ENCODE data around the gene TMEM119.
"Not testable (repeated sequence)": the region's sequence is repeated elsewhere in the genome, so short reads cannot be mapped to it uniquely, and the experiment has no call there.

The TMEM119 gene

GRCh38 chr12:108637222-108637971 lies 39.5 kb upstream of the TMEM119 start:
- no peak overlapping the region for H3K27ac ChIP-seq
- TF ChIP-seq CTCF (conservative IDR thresholded peaks at IDR 0.05) (no peak), ZFX (IDR thresholded peaks at IDR 0.05) (no peak)

- no peak overlapping the region for H3K27ac ChIP-seq
- TF ChIP-seq CTCF (conservative IDR thresholded peaks at IDR 0.05): no peak
- TF ChIP-seq ZFX (IDR thresholded peaks at IDR 0.05): no peak
Observed at GRCh38 chr12:108635997-108636808, 38.3 kb upstream of the TMEM119 start.

GRCh38 chr12:108635201-108635996 lies 37.5 kb upstream of the TMEM119 start:
- no peak for TF ChIP-seq ZFX (IDR thresholded peaks at IDR 0.05)
- TF ChIP-seq CTCF (conservative IDR thresholded peaks at IDR 0.05): no peak
- H3K27ac ChIP-seq: no peak overlapping the region

GRCh38 chr12:108634341-108634751 lies 36.5 kb upstream of the TMEM119 start:
- no peak overlapping the region for H3K27ac ChIP-seq
- TF ChIP-seq ZFX (IDR thresholded peaks at IDR 0.05) (no peak), CTCF (conservative IDR thresholded peaks at IDR 0.05) (no peak)

- TF ChIP-seq CTCF (conservative IDR thresholded peaks at IDR 0.05) (no peak), ZFX (IDR thresholded peaks at IDR 0.05) (no peak)
- H3K27ac ChIP-seq: no peak within 1 kb of the TSS
Observed at GRCh38 chr12:108633534-108634248, 35.8 kb upstream of the TMEM119 start, which contains the start of gene SELPLG. TSS of gene SELPLG (minus strand) at chr12:108633894. CDS start at chr12:108624307, 9,587 bp downstream.

- no peak for TF ChIP-seq ZFX (IDR thresholded peaks at IDR 0.05)
- TF ChIP-seq CTCF (conservative IDR thresholded peaks at IDR 0.05): no peak
- no peak overlapping the region for H3K27ac ChIP-seq
Observed at GRCh38 chr12:108633081-108633533, 35.2 kb upstream of the TMEM119 start.

GRCh38 chr12:108631261-108631660 lies 33.4 kb upstream of the TMEM119 start:
- H3K27ac ChIP-seq: not testable (repeated sequence)
